Stimulated activated CD8-positive, alpha-beta memory T cell treated with anti-CD3 and anti-CD28 coated beads, Interleukin-4, amount 100 ng/mL, for 1 hour (primary cell): ENCODE data around the gene P2RY1.
"Not testable (repeated sequence)": the region's sequence is repeated elsewhere in the genome, so short reads cannot be mapped to it uniquely, and the experiment has no call there.

ENCODE experiments used
- DNase-seq, 2 donors: peaks; one replicate each; pipeline ENCODE4 v3.0.0-alpha.2; 2020; ENCODE audit warnings: low read depth in 2 of 2, low spot score in 1 of 2

The P2RY1 gene

GRCh38 chr3:152836269-152836668 is 1.3 kb downstream of the P2RY1 start:
- no peak for DNase-seq

GRCh38 chr3:152839511-152839910 is 4.6 kb downstream of the P2RY1 start:
- no peak for DNase-seq

- no peak for DNase-seq
Observed at GRCh38 chr3:152841131-152841530, 6.2 kb downstream of the P2RY1 start.

- DNase-seq: no peak
Observed at GRCh38 chr3:152842413-152842812, 7.5 kb downstream of the P2RY1 start.

GRCh38 chr3:152843955-152844354 is 9.0 kb downstream of the P2RY1 start:
- DNase-seq: no peak

GRCh38 chr3:152846572-152847202 is 11.8 kb downstream of the P2RY1 start:
- DNase-seq: not testable (repeated sequence)

GRCh38 chr3:152847599-152847998 is 12.7 kb downstream of the P2RY1 start:
- DNase-seq: not testable (repeated sequence)

GRCh38 chr3:152849996-152850578 is 15.2 kb downstream of the P2RY1 start:
- DNase-seq: no peak

GRCh38 chr3:152853196-152853595 is 18.3 kb downstream of the P2RY1 start:
- DNase-seq: no peak

- no peak for DNase-seq
Observed at GRCh38 chr3:152857082-152857481, 22.2 kb downstream of the P2RY1 start.

GRCh38 chr3:152858170-152858800 is 23.4 kb downstream of the P2RY1 start:
- DNase-seq: no peak

GRCh38 chr3:152860736-152861135 is 25.8 kb downstream of the P2RY1 start:
- no peak for DNase-seq

- DNase-seq: no peak
Observed at GRCh38 chr3:152865668-152866245, 30.8 kb downstream of the P2RY1 start.

GRCh38 chr3:152870027-152870426 is 35.1 kb downstream of the P2RY1 start:
- no peak for DNase-seq

GRCh38 chr3:152873314-152873713 is 38.4 kb downstream of the P2RY1 start:
- DNase-seq: not testable (repeated sequence)

GRCh38 chr3:152874896-152875749 is 40.2 kb downstream of the P2RY1 start:
- DNase-seq: no peak

- no peak for DNase-seq
Observed at GRCh38 chr3:152879130-152879789, 44.3 kb downstream of the P2RY1 start.

- DNase-seq: no peak
Observed at GRCh38 chr3:152879790-152880174, 44.9 kb downstream of the P2RY1 start.

GRCh38 chr3:152885076-152885475 is 50.1 kb downstream of the P2RY1 start:
- DNase-seq: no peak
